GM19035 (cell line): ENCODE data around the gene UIMC1.

Experiments used
- ATAC-seq: cut with Tn5 transposase; IDR thresholded peaks from one replicate; pipeline ENCODE4 v1.9.1; 2021; ENCODE audit not compliant: unreplicated experiment

Gene UIMC1

DNA sequence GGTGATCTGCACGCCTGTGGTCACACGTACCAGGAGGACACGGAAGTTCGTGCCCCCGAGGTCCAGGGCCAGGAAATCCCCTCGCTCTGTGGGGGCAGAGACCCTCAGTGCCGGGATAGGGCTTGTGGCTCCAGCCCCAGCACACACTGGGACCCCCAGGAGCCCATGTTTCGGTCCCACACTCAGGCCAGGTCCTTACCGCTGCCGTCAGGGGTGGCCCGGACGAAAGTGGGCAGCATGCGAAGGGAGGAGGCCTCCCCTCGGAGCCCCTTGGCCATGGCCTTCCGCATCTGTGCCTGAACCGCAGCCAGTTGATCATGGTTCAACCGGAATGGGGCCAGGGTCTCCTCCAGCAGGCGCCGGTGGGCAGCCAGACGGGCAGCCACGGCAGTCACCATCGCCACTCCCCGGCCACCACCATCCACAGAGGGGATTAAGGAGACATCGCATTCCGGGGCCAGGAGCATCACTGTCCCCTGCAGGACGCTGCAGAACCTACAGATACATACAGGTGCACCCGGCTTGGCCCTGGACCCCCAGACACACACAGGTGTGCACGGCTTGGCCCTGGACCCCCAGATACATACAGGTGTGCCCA lies 119.2 kb downstream of the UIMC1 start:
- no peak for ATAC-seq

DNA sequence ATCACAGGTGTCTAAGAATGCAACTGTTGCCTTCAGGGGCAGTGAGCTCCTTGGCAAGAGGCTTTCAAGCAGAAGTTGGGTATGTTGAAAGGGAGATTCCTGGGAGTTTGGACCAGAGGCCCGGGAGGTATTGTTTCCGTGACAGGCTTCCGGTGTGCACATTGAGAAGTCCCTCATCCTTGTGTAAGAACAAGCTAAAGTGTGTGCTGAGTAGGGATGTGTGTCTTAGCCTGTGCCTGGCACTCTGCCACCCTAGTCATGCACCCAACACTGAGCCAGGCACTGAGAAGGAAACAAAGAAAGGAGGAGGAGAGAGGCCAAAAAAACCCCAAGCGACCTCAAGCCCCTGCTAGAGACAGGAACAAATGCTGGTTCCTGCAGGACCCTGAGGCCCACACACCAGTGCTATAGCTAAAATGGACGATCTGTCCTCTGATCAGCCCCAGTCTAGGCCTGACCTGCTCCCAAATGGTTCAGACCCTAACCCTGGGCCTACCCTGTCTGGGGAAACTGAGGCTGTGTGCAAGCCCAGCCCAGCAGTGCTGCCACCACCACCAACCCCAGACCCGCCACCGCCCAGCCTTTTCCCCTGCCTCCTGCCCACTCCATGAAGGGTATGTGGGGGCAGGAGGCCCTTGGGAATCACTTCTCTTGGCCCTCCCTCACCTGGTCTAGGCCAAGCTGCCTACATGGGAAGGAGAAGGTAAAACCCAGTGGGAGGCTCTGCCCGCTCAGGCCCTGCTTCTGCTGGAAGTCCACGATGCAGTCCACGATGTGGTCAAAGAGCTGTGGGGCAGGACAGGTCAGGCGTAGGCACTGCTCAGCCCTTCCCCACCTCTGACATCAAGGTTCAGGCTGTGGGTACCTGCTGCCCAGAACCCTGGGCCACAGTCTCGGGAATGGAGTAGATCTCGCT lies 120.0 kb downstream of the UIMC1 start:
- no peak for ATAC-seq

DNA sequence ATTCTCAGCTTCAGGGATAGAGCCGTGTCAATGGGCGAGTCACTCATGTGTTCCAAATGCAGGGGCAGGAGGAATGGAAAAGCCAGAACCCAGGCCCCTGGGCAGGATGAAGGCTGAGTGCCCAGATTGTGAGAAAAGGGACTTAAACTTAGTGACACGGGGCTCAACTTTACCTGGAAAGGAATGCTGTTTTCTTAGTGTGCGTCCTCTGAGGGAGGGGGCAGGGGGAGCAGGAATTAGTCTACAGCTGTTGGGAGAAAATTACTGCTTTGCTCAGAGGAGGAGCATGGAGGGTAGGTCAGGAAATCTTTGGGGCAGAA lies 122.0 kb downstream of the UIMC1 start:
- no peak for ATAC-seq

DNA sequence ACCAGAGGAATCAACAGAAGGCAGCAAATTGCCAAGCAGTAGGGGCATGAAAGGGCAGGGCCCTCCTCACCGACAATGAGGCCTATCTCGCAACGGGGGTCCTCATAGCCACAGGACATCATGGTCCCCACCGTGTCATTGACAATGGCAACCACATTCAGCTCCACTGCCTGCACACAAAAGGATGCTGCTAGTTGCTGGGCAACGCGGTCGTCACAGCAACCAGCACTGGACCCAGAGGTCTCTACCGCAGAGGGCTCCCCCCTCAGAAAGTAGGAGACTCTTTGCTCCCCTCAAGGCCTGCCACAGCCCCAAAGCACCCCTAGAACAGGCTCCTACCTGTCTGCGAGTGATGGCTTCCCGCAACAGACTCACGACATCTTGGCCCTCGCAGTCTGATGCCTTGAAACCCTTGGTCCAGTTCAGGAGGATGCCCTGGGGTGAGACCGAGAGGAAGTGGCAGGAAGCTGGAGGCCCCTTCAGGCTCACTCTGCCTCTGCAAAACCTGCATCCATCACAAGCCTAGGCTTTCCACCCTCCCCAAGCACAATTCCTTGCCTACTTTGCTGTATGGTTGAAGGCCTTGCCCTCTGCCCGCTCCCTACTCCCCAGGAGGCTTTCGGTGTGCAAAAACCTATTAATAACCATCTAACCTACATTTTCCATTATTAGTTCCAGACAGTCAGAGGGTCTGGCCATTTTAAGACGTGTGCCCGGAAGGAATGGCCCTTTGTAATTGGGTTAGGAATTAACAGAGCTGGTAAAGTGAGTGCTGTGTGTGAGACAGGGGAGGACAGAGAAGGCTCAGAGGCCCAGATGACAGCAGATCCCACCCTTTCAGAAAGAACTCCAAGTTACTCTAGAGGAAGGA lies 122.6 kb downstream of the UIMC1 start:
- no peak for ATAC-seq

DNA sequence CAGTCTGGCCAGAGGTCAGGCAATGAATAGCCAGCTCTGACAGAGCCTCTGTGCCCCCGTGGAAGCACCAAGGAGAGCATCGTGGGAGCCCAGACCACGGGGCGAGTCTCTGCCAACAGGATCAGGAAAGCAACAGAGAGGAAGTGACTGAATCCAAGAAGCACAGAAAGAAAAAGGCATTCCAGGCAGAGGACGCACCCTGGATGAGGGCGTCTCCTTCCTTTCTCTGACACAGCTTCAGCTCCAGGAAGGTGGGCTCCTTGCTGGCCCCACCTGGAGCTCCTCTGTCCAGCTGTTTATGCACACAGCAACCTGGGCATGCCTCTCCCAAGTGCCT lies 124.0 kb downstream of the UIMC1 start:
- no peak for ATAC-seq

DNA sequence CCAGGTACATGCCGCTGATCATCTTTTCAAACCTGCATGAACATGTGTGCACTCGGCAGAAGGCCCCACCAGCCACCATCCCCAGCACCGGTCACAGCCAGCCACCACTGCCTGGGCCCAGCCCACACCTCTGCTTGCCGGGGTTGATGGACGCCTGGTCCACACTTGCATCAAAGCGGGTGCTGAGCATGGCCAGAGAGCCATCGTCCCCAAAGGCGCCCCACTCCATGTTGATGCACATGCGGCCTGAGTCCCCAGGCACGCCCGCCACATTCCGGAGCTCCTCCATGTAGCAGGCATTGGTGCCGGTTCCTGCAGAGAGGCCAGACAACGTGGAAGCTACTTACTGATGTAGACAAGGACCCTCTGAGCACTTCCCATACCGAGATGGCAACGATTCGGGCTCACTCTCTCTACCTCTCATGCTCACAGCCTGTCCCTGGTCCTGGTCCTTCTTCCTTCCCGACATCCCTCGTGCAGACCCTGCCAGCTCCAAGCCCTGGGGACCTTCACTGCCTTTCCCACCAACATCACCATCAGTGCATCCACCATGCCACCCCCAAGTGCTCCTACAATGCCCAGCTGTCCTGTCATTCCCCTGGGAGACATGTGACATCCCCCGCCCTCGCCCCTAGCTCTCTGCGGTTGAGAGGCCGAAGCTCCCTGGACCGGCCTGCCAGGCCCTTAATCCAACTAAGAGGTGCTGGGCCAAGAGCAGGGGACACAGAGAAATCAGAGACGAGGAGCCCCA lies 124.6 kb downstream of the UIMC1 start:
- no peak for ATAC-seq

DNA sequence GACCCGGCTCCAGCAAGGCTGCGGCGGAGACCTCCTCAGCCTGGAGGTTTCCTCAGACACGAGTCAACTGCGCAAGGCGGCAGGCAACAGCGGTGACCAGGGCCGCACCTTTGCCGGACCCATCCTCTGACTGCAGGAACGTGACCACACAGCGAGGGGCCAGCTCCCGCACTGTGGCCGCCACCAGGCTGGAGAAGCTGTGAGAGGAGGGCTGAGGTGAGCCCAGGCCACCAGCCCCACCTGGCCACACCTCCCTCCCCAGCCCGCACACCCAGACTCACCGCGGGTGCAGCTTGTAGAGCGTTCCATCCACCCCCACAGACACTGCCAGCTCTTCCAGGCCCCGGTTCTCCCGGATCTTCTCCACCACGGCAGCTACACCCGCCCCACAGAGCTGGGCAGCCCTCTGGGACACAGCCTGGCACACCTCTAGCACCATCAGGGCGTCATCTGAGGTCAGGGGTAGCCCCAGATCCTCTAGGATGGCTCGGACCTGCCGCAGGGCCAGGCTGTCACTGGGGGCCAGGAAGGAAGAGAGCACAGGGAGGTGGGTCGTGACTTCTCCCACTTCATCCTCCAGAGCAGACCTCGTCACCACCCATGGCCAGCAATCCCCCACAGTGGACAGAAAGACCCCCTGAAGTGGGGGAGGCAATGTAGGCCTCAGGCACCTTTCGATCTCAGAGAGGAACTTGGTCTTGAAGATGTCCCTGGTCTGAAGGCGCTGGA lies 125.4 kb downstream of the UIMC1 start:
- ATAC-seq, result no peak

DNA sequence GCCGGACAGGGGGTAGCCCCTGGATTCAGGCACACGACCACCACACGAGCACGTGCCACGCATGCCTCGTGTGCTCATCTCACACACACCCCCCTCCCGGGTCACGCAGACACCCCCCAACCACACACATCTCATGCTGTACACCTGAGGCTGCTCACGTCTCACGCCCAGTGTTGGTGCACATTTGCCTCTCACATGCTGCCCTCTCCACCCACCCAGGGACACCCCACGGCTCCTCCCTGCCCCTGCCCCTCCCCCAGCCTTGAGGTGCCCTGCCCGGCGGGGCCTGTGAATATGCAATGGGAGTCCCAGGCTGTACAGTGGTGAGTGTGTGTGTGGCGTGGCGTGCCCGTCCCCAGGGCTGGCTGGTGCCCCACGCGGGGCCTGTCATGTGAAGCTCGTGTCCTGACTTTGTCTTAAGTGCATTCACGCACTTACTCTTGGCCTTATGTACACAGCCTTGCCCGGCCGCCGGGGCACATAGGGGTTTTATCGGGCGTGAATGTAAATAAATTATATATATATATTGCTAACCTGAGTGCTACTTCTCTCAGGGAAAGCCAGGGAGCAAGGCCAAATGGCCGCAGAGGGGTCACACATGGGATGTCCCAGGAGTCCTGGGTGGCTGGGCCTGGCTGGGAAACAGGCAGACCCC lies 126.1 kb downstream of the UIMC1 start:
- no peak for ATAC-seq

DNA sequence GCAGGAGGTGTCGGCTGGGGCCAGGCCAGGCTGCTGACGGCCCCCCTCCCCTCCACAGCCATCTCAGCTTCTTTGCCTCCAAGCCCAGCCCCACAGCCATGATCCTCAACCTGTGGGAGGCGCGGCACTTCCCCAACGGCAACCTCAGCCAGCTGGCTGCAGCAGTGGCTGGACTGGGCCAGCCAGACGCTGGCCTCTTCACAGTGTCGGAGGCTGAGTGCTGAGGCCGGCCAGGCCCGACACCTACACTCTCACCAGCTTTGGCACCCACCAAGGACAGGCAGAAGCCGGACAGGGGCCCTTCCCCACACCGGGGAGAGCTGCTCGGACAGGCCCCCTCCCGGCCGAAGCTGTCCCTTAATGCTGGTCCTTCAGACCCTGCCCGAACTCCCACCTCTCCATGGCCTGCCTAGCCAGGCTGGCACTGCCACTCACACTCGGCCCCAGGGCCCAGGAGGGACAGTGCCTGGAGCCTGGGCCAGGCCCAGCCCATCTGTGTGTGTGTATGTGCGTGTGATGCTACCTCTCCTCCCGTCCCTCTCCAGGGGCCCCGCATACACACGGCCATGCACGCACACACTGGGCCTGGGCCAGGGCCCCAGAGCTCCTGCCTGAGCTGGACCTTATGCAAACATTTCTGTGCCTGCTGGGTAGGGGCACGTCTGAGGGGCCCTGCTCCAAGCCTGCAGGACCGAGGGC lies 126.8 kb downstream of the UIMC1 start:
- no peak for ATAC-seq

DNA sequence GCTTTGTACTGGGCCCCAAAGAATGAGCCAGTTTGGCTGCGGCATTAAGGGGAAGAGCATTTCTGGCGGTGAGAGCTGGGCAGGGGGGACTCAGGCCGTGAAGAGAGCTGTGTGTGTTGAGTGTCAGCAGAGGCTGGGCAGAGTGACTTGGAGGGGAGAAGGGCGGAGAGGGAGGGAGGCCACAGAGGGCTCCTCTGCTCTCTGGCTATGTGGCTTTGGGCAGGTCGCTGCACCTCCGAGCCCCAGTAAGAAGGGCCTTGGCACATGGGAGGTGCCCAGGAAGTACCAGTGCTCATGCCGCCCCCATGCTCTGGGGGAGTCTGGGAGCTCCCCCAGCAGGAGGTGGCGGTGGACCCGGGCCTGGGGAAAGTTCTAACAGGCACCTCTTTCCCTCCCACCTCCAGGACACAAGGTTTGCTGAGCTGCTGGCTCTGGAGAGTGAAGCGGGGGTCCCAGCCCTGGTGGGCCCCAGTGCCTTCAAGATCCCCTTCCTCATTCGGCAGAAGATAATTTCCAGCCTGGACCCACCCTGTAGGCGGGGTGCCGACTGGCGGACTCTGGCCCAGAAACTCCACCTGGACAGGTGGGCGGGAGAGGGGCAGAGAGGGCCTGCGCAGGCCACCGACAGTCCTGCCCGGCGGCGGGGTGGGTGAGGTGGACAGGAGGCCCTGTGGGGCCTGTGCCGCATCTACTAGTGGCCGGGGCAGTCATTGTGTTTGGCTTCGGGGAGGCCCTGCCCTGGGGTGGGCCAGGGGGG lies 127.5 kb downstream of the UIMC1 start:
- no peak for ATAC-seq

DNA sequence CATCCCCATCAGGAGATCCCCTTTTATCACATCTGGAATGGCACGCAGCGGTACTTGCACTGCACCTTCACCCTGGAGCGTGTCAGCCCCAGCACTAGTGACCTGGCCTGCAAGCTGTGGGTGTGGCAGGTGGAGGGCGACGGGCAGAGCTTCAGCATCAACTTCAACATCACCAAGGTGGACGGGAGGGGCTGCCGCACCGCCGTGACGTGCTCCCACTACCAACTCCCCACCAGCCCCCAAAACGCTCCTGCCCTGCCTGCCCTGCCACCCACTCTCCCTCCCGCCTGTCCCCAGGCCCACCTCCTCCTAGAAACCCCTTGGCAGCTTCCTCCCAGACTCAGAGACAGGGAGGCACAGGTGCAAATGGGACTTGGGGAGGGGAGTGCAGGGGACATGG lies 128.1 kb downstream of the UIMC1 start:
- no peak for ATAC-seq

DNA sequence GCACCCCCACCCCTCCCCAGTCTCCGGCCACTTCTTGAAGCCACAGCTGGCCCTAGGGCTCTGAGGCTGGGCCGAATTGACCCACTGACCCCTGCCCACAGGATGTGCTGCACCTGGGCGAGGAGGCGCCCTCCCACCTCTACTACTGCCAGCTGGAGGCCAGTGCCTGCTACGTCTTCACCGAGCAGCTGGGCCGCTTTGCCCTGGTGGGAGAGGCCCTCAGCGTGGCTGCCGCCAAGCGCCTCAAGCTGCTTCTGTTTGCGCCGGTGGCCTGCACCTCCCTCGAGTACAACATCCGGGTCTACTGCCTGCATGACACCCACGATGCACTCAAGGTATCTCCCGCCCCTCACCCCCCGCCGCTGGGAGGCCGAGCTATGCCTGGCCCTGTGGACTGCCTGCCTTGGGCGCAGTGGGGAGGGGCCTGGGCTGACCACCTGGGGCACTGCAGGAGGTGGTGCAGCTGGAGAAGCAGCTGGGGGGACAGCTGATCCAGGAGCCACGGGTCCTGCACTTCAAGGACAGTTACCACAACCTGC lies 128.7 kb downstream of the UIMC1 start:
- no peak for ATAC-seq

DNA sequence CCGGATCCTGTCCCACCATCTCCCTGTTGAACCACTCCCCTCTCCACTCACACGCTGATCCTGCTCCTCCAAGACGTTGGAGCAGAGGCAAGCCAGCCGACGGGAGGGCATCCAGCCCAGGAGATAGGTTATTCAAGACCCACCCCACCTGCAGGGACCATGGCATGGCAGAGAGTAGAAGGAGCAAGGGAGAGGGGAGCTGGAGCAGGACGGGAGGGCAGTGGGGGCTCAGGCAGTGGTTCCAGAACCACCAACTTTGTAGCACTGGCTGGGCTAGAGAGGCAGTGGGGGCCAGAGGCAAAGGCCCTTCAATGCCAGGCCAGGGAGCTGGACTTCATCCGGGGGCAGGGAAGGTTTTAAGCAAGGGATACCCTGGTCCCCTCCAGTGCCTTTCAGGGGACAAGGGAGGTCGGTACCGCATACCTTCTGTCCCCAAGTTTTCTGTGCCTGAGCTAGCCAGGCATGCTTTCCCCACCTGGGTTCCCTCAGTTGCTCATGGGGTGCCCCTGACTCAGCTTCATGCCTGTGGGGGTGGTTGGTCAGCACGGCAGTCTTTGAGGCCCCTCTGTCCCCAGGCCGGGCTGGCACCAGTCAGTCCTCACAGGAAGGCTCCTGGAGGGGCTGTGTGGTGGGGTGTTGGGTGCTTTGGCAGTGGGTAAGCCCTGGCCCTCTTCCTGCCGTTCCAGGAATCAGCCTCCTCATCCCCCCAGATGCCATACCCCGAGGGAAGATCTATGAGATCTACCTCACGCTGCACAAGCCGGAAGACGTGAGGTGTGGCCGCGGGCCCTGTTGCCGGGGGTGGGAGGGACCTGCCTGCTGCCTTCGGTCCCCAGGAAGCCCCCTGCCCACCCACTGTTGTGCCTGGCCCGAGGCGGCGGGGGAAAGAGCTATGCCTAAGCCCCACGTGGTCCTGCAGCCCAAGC lies 129.8 kb downstream of the UIMC1 start:
- ATAC-seq, result no peak

DNA sequence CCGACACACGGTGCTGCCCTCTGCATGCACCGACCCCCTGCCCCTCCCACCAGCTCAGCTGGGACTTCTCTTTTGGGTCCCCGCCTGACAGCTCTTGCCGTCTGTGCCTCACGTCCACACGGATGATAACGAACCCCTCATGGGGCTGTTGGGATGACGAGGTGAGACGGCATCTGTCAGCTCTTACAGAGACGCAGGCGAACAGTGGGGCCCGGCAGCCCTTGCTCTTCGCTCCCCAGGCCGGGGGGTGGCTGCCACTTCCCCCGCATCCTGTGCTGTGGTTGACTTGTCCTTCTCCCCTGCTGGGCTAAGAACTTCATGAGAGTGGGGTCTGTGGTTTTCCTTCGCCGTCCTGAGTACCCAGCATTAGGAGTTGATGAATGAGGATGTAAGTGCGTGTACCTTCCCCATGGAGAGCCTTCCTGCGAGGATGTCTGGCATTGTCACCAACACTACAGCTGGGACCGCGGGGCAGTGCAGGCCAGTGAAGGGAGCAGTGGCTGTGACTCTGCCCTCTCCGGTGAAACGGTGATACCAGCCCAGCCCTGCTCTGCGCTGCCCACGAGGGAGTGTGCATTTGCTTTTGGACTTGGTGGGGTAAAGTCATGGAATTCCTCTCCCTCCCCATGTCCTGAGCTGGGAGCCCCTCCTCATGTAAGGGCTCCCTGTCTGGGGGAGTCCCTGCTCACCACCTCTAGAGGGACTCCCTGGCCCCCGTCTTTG lies 130.6 kb downstream of the UIMC1 start:
- no peak for ATAC-seq

DNA sequence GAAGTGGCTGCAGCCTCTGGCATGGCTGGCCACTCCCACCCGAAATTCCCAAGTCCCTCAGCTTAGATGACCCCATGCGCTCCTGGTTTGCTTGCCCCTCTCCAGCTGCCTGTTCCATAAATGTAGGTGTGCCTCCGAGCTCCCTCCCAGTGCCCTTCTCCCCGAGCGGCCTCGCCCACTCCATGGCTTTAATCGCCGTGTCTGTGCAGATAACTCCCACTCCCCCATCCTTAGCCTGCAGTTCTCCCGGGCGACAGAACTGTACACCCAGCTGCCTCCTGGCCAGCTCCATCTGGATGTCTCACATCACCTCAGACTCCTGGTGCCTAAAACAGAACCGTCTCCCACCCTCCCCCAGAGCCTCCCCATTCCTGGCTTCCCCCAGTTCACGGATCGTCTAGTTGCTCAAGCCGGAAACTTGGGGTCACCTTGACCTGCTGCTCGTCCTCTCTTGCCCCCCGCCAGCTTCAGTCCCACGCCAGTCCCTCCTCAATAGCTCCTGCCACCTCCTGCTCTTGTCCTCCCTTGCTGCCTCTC lies 131.5 kb downstream of the UIMC1 start:
- no peak for ATAC-seq

DNA sequence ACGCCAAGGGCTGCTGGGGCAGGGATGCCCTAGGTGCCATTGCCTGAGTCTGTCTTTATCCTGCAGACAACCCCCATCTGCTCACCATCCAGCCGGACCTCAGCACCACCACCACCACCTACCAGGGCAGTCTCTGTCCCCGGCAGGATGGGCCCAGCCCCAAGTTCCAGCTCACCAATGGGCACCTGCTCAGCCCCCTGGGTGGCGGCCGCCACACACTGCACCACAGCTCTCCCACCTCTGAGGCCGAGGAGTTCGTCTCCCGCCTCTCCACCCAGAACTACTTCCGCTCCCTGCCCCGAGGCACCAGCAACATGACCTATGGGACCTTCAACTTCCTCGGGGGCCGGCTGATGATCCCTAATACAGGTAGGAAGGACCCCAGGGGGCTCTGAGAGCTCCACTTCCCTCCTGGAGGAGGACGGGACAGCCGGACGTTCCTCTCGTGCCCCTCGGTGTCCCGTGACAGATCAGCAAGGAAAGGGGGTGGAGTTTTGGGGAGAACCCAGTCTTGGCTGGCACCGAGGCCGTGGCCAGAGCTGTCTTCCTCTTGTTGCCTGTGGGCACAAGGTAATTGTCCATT lies 132.3 kb downstream of the UIMC1 start:
- ATAC-seq, result no peak
